ENCODE measurements around the gene PRPF31. TPM values are rescaled to one million over a fixed set of nuclear protein-coding genes. Genes with fewer than 3 reads are reported as not detected.

PRPF31 gene
- total RNA-seq, 2 donors from 2014 or later: 26.1 to 46.2 TPM

DNA sequence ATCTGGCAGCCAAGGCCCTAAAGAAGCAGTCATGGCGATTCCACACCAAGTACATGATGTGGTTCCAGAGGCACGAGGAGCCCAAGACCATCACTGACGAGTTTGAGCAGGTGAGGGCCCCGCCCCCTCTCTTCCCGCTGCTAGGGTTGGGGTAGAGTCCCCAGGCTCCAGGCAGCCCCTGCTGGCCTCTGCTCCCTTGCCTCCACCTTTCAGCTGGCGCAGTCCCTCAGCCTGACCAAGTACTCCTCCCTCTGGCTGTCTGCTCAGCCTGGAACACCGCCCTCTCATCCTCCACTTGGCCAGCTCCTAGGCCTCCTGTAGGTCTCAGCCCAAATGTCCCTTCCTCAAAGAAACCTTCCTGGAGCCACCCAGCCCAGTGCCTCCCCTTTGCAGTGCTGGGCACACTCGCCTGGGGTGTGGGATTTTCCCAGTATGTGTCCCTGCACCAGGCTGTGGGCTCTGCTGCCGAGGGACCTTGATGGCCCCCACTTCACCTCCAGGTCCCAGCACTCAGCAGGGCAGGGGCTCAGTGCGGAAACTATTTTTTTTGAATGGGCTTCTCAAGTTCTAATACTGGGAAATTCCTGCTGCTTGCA is 38.3 kb downstream of the PRPF31 start:
- H3K4me3 ChIP-seq: no peak overlapping the region
- TF ChIP-seq, protein P1, sequence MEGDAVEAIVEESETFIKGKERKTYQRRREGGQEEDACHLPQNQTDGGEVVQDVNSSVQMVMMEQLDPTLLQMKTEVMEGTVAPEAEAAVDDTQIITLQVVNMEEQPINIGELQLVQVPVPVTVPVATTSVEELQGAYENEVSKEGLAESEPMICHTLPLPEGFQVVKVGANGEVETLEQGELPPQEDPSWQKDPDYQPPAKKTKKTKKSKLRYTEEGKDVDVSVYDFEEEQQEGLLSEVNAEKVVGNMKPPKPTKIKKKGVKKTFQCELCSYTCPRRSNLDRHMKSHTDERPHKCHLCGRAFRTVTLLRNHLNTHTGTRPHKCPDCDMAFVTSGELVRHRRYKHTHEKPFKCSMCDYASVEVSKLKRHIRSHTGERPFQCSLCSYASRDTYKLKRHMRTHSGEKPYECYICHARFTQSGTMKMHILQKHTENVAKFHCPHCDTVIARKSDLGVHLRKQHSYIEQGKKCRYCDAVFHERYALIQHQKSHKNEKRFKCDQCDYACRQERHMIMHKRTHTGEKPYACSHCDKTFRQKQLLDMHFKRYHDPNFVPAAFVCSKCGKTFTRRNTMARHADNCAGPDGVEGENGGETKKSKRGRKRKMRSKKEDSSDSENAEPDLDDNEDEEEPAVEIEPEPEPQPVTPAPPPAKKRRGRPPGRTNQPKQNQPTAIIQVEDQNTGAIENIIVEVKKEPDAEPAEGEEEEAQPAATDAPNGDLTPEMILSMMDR (IDR thresholded peaks at IDR 0.05): no peak
- H3K9me3 ChIP-seq: no peaks in the 10 kb centered on the region
- H3K36me3 ChIP-seq: peaks cover 92% of the 10 kb centered on the region
- no peaks in the 10 kb centered on the region for H3K27me3 ChIP-seq
- peak overlapping the region in 1 of 2 donors; percentile 29 for H3K27ac ChIP-seq
- peaks cover 0 to 19% of the 10 kb centered on the region in 2 donors for H3K4me1 ChIP-seq
- no peak for DNase-seq (ENCODE audit: low spot score)

DNA sequence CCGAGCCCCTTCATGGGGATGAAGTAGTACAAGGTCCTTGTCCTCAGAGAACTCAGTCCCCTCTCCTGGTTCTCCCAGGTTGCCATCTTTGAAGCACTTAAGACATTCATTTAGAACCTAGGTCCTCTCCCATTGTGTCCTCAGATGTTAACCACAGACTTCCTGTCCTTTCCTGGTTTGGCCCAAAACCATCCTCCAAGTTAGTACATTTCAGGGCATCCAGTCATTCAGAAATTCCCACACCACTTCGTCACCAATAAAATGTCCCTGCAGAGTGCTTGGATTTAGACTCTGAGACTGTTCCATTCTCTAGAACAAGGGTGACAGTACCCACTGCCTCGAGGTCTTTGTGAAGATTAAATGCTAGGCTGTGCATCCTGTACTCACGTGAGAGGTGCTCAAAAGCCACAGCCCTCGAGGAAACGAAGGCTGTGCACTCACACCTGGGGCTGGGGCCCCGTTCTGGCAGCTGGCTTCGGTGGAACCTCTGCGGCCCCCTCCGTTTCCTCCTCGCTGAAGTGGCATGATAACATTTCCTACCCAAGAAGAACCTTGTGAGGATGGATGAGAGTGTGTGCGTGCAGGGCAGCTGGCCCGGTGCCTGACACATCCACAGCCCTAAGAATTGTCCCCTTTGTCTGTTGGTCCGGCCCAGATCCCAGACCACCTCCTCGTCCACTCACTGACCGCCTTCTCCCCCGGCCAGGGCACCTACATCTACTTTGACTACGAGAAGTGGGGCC is 39.2 kb downstream of the PRPF31 start:
- Histone ChIP-seq H3K4me3 (no peak overlapping the region), H3K9me3 (no peaks in the 10 kb centered on the region), H3K36me3 (peaks cover 83% of the 10 kb centered on the region), H3K27me3 (no peaks in the 10 kb centered on the region), H3K27ac (no peak overlapping the region), H3K4me1 (peaks cover 0 to 22% of the 10 kb centered on the region in 2 donors)
- no peak for DNase-seq (ENCODE audit: low spot score)
- TF ChIP-seq, protein P1 (IDR thresholded peaks at IDR 0.05): no peak

DNA sequence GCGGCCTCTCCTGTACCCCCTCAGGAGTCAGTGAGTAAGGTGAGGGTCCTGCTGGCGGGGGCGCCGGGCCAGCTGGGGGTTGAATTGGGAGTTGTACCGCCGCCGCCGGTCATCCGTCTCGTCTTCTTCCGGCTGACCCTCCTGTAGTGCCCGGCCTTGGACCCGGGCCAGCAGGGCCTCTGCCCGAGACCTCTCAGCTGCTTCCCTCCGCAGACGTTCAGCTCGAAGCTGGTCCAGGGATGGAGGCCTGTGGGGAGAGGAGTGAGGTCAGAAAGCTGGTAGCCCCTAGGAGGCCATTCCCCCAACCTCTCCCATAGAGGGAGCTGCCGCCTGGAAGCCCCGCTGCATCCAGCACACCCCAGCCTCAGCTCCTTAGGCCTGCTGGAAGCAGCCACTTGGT is 40.1 kb downstream of the PRPF31 start:
- Histone ChIP-seq H3K27ac (no peak overlapping the region), H3K9me3 (no peaks in the 10 kb centered on the region), H3K4me1 (peaks cover 0 to 28% of the 10 kb centered on the region in 2 donors), H3K4me3 (no peak overlapping the region), H3K36me3 (peaks cover 75% of the 10 kb centered on the region), H3K27me3 (no peaks in the 10 kb centered on the region)
- DNase-seq (ENCODE audit: low spot score): no peak
- TF ChIP-seq, protein P1 (IDR thresholded peaks at IDR 0.05): no peak

DNA sequence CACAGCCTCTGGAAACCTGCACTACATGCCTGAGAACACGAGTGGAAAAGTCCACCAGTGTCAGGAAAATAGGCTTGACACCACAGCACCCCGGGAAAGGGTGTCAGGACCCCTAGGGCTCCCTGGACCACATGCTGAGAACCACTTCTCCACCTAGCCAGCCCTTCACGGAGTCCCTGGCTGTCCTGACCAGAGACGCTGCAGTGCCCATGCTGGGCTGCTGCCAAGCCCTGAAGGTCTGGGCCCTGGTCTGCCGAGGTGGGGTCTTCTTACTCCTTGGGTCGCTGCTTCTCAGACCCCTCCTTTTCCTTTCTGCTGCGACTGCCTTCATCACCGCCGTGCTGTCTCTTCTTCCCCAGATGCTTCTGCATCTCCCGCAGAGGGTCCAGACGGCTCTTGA is 40.9 kb downstream of the PRPF31 start:
- TF ChIP-seq, protein P1 (IDR thresholded peaks at IDR 0.05): no peak
- Histone ChIP-seq H3K4me3 (no peak overlapping the region), H3K9me3 (no peaks in the 10 kb centered on the region), H3K27me3 (no peaks in the 10 kb centered on the region), H3K27ac (no peak overlapping the region), H3K36me3 (peaks cover 67% of the 10 kb centered on the region), H3K4me1 (peaks cover 0 to 36% of the 10 kb centered on the region in 2 donors)
- DNase-seq (ENCODE audit: low spot score): no peak

DNA sequence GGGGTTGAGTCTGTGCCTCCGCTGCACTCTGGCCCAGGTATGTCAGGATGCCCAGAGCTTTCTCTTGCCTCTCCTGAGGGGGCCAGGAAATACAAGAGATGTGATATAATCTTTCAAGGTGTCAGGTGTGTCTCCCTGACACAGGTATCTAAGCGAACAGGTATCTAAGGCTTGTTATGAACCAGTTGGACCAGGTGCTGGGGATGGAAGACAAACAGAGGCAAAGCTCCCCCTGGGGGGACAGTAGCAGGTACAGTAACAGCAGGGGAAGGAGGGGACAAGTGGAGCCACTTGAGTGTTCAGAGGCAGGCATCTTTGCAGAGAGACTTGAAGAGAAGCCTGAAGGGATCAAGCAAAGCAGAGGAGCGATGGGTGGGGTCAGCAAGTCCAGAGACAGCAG is 41.4 kb downstream of the PRPF31 start:
- Histone ChIP-seq H3K27me3 (no peaks in the 10 kb centered on the region), H3K4me1 (peaks cover 0 to 41% of the 10 kb centered on the region in 2 donors), H3K36me3 (peaks cover 62% of the 10 kb centered on the region), H3K27ac (no peak overlapping the region), H3K4me3 (no peak overlapping the region), H3K9me3 (no peaks in the 10 kb centered on the region)
- TF ChIP-seq, protein P1 (IDR thresholded peaks at IDR 0.05): no peak
- DNase-seq (ENCODE audit: low spot score): no peak
